ENCODE data around the gene LOXHD1.

The LOXHD1 gene

GRCh38 chr18:46672062-46672970 lies 15.3 kb upstream of the LOXHD1 start:
- FAIRE-seq, result no peak

GRCh38 chr18:46668694-46669093 lies 11.7 kb upstream of the LOXHD1 start:
- FAIRE-seq, result no peak

DNA sequence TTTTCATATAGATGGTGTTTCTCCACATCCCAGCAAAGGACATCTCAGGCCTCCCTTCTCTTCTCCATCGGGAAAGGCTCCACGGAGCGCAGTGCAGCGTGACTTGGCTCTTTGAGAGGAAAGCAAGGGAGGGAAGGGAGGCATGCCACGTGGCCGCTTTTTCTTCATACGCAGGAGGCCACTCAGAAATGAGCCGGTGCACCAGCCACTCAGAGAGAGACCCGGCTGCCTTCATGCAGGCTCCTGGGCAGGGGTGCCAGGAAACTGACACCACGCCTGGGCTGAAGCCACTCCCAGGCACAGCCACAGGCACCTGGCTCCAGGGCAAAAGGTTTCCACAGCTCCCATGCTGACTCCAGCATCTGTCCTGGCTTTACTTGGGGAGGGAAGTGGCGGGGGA lies 11.1 kb upstream of the LOXHD1 start:
- no peak for FAIRE-seq

GRCh38 chr18:46663539-46663938 lies 6.5 kb upstream of the LOXHD1 start:
- no peak for FAIRE-seq

- FAIRE-seq, result no peak
Observed at GRCh38 chr18:46660957-46661749, 4.1 kb upstream of the LOXHD1 start.

DNA sequence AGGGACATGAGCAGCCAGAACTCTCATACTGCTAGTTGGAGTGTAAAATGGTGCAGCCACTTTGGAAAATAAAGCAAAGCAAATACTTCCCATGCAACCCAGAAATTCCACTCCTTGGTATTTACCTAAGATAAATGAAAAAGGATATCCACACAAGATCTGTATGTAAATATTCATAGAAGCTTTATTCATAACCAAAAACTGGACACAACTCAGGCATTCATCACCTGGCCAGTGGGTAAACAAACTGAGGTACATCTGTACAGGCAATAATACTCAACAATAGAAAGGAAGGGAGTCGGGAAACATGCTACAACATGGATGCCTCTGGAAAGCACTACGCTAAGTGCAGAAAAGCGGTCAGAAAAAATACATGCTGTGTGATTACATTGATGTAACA lies 2.5 kb upstream of the LOXHD1 start:
- FAIRE-seq, result no peak

- no peak for FAIRE-seq
Observed at GRCh38 chr18:46656326-46657114, 500 bp downstream of the LOXHD1 start.

DNA sequence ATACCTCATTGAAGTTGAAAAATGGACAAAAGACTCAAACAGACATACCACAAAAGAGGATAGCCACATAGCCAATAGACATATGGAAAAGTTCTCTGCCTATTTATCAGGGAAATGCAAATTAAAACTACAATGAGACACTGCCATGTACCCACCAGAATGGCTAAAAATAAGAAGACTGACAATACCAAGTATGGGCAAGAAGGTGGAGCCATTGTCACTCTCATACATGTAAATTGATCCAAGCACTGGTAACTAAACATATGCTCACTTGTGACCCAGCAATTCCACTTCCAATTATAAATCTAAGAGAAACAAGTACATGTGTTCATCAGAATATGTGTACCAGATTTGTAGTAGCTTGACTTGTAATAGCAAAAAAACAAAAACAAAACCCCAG lies 4.6 kb downstream of the LOXHD1 start:
- FAIRE-seq, result no peak

DNA sequence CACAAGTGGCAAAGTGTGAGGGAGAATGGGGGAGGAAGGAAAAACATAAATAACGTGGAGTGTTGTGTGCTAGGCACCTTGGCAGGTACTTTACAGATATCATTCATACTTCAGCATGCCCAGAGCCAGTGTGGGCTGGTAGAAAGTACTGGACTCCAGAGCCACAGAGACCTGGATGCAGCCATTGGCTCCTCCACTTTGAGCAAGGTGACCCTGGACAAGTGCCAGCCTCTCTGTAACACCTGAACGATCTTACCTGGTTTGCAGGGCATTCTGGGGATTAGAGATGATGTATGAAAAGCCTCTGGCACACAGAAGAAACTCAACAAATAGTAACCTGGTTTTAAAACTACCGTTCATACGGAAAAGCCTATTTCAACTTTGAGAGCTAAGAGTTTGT lies 6.3 kb downstream of the LOXHD1 start:
- no peak for FAIRE-seq

DNA sequence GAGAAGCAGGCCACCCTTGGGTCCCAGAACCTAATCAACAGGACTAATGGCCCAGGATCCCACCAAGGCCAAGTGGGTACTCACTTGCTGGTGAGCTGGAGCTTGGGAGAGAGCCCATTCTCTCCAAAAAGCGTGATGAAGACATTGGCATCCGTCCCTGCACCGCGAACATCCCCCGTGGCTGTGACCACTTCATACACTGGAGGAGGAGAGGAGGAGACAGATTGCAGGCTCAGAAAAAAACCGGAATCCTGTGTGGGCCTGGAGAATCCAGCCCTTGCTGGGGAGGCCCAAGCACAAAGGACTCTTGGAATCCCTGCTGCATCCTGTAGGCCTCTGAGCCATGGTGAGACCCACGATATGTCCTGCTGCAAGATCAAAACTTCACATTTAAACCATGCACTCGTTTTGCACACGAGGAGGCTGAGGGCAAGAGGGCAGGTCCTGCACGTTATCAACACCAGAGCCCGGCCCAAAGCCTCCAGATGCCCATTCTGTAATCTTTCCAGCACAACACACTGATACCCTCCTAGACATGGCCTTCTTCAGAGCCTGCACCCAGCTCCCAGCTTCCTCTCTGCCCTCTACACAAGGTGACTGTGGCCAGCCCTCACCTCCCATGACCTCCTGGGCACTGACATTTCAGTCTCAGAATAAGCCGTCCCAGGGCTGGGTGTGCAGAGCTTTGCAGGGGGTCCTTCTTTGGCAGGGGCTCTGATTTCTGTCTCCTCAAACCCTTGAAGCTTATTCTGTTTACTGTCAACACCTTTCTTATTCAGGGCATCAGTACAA lies 7.8 kb downstream of the LOXHD1 start:
- FAIRE-seq, result no peak

DNA sequence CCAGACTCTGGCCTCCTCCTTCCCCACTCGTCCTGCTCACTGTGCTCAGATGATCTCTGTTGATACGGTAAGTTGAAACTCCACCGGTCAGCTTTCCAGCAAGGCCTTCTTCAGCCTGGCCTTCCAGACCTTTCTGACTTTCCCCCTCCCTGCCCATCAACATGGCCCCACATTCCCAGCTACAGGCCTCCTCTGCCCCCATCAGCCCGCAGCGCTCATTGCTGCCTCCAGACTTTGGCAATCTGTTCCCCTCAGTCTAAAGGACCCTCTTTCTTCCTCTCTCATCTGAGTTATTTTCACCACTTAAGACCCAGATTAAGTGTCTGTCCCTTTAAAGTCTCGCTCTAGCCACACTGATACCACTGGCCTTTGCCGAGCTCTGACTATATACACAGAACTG lies 10.6 kb downstream of the LOXHD1 start:
- FAIRE-seq, result no peak

DNA sequence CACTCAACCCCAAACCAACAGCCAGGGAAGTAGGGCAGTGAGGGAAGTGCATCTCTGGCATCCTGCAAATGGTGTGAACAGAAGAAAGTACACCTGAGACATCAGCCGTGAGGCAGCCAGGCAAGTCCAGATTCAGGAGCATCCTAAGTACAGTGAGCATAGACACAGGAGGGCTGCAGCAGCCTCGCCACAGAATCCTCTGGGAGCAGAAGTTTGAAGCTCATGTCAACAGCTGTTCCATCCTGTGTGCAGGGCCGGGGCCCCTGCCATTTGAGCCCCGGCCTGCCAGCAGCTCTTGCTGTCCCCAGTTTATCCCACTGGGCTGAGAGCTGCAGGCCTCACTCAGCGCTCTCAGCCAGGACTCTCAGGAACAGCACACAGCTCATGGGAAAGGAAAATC lies 14.5 kb downstream of the LOXHD1 start:
- no peak for FAIRE-seq

GRCh38 chr18:46641917-46642316 lies 15.1 kb downstream of the LOXHD1 start:
- FAIRE-seq, result no peak

DNA sequence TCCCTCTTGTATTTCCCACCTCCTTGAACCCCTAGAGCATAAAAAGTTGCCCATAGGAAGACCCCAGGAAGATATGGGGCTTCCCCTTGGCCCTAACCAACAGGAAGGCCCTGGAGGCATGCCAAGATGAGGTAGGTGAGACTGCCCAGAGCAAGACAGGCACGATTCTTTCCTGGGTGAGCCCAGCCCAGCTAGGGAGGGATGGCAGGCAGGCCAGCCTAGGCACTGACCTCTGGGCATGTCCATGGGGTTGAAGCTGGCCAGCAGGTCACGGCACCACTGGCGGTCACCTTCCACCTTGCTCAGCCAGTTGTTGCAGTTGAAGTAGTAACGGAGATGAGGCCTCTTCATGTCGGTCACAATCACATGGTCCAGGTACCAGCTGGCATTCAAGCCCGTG lies 17.6 kb downstream of the LOXHD1 start:
- FAIRE-seq, result no peak

GRCh38 chr18:46636040-46636630 lies 20.9 kb downstream of the LOXHD1 start:
- no peak for FAIRE-seq

GRCh38 chr18:46632401-46633071 lies 24.5 kb downstream of the LOXHD1 start:
- FAIRE-seq, result no peak

DNA sequence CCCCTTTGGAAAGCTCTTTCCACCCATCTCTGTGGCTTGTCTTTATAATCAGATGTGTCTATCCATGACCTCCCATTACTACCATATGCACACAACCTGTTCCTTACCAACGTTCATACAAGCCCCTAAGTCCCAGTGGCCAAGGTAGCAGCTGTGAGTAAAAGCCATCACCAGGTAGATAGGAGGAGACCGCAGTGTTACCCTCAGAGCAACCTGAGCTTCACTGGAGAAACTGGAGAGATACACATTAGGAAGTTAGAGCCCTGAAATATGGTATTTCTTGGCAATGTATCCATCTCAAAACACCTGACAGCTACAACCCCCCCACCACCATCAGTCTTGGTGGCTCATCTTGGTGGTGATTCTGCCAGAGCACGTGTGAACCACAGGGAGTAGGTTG lies 26.0 kb downstream of the LOXHD1 start:
- no peak for FAIRE-seq

DNA sequence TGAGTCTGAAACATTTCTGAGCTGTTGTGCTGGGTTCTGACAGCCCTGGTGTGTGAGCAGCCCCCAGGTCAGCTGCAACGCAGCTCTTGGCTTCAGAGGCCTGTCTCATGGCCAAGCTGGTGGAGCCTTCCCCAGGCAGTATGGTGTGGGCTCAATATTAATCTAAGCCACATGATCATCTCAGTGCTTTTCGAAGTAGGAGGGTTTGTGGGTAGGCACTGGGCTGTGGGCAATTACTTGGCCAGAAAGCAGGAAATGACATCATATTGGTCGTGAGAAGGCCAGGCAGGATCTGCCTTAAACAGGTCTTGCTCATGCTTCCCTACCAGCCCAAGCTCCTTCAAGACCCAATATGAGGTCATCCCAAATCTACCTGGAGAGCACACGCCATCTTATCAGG lies 26.9 kb downstream of the LOXHD1 start:
- no peak for FAIRE-seq

DNA sequence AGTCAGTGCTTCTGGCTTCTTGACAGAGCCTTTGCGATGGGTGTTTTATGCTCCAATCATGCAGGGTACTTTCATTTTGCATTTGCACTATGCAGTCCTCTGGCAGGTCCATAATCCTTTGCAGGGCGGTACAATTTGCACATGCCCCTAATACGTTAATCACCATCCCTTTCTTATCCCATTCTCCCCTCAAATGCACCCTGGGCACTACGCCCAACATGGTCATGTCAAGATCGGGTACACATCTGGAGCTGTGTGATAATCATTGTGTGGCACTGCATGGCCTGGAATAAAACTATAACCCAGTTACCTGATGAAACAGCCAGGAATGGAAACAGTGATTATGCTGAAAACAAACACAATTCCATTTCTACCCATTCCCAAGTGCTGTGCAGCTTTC lies 27.7 kb downstream of the LOXHD1 start:
- no peak for FAIRE-seq

- FAIRE-seq, result no peak
Observed at GRCh38 chr18:46628206-46628605, 28.8 kb downstream of the LOXHD1 start.

- FAIRE-seq, result no peak
Observed at GRCh38 chr18:46627136-46627535, 29.9 kb downstream of the LOXHD1 start.

- FAIRE-seq, result no peak
Observed at GRCh38 chr18:46625069-46625468, 32.0 kb downstream of the LOXHD1 start.

All from G401.6 (cell line).